Measurements from ENCODE around the gene GDF2.

DNA sequence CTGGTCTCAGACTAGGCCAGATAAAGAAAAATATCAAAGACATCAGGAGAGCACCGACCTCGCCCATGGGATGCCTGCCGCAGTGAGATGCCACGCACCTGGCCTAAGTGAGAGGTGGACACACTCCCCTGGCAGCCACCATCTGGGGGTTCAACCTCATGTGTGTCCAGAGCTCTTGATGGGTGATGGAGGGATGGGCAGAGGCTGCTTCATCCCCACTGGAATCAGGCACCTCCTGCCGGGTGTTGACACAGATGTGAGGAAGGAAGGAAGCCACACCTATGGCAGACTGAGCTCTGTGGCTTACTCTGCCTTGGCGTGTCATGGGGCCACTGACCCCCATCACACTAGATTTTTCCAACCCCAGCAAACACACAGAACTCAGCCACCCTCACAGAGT is 50.5 kb downstream of the GDF2 start:
- no peak for TF ChIP-seq POLR2A (IDR thresholded peaks at IDR 0.05; ENCODE audit: low read length)
- TF ChIP-seq GATA1 (IDR thresholded peaks at IDR 0.05; ENCODE audit: low read depth, low read length): no peak
